IgD-negative memory B cell (primary cell): ENCODE measurements around the gene CRYZL1. TPM values are rescaled to one million over a fixed set of nuclear protein-coding genes. Genes with fewer than 3 reads are reported as not detected.

ENCODE experiments used
- H3K27ac Mint-ChIP-seq, 3 donors: one replicate each; pipeline ENCODE4 v1.8.0; 2020 to 2022; ENCODE audit warnings: mild to moderate bottlenecking in 3 of 3, mixed read lengths in 3 of 3, moderate library complexity in 1 of 3
- H3K27me3 Mint-ChIP-seq: one replicate; pipeline ENCODE4 v1.8.0; 2021; ENCODE audit warnings: mixed read lengths
- H3K36me3 Mint-ChIP-seq: one replicate; pipeline ENCODE4 v1.8.0; 2020; ENCODE audit warnings: mild to moderate bottlenecking, mixed read lengths
- H3K4me1 Mint-ChIP-seq, 3 donors: one replicate each; pipeline ENCODE4 v1.8.0; 2020 to 2022; ENCODE audit warnings: mixed read lengths in 3 of 3, mild to moderate bottlenecking in 1 of 3
- H3K4me3 Mint-ChIP-seq, 4 donors: one replicate each; pipeline ENCODE4 v1.8.0; 2020 to 2022; ENCODE audit warnings: mild to moderate bottlenecking in 4 of 4, mixed read lengths in 4 of 4, moderate library complexity in 3 of 4
- H3K9me3 Mint-ChIP-seq, 3 donors: one replicate each; pipeline ENCODE4 v1.8.0; 2020 to 2021; ENCODE audit warnings: mixed read lengths in 3 of 3, mild to moderate bottlenecking in 1 of 3
- polyA plus RNA-seq: library from polyadenylated mRNA; unstranded; fragments of 300-500 nt; fragmentation: Illumina TruSeq; gene quantifications from one replicate; pipeline ENCODE4 v1.2.3, GENCODE V29; 2021

CRYZL1 gene
- polyA plus RNA-seq, 1 donor from 2014 or later = 30.2 TPM

DNA sequence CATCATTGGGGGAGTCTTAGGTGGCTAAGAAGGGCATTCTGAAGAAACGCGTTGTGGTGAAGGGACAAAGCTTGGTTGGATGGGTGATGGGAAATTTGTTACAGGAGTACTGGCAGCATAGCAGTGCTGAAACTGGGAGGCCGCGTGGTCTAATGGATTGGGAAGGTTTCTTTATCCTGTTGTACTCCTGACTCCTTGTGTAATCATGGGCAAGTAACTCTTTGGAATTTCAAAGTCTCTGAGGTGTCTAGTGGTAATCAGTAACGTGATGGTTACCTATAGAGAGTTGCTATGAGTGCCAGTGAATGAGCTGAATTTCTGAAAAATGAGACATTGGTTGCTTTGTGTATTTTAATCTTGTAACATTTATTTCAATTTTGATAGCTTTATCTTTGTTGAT is 71.5 kb downstream of the CRYZL1 start:
- no peak overlapping the region for H3K27ac Mint-ChIP-seq
- H3K4me1 Mint-ChIP-seq = no peaks in the 10 kb centered on the region
- H3K36me3 Mint-ChIP-seq = peaks cover 2% of the 10 kb centered on the region
- H3K9me3 Mint-ChIP-seq = no peaks in the 10 kb centered on the region
- no peak overlapping the region for H3K4me3 Mint-ChIP-seq
- no peaks in the 10 kb centered on the region for H3K27me3 Mint-ChIP-seq

DNA sequence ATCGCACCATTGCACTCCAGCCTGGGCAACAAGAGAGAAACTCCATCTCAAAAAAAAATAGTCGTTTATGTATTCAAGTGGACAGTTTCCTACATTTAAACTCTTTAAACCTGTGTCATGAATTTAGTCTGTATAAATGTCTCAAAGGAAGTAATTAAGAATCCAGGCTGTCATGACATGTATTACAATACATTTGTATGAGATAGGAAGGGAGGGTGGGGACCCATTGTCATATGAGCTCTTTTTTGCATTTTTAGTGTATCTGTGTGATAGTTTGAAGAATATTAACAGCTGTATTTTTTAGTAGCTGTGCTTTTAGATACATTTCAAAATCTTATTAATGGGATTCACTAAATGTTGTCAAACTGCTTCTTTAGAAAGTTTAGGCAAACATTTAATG is 73.1 kb downstream of the CRYZL1 start:
- Mint-ChIP-seq H3K27me3 (no peaks in the 10 kb centered on the region), H3K4me1 (peaks cover 0 to 4% (median 2%) of the 10 kb centered on the region in 3 donors), H3K27ac (no peak overlapping the region), H3K4me3 (no peak overlapping the region), H3K9me3 (no peaks in the 10 kb centered on the region), H3K36me3 (peaks cover 2% of the 10 kb centered on the region)

DNA sequence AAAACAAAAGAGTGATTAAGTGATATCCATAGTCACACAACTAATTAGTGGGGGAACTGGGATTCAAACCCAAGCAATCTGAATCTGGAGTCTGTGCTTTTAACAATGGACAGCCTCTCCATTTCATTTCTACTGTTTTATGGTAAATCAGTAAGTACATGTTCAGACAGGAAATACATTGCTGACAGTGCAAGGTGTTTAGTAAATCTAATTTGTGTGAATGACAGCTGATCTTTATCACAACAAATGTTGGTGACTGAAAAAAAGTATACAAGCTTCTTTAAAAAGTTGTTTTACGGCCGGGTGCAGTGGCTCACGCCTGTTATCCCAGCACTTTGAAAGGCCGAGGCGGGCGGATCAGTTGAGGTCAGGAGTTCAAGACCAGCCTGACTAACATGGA is 73.6 kb downstream of the CRYZL1 start:
- Mint-ChIP-seq H3K36me3 (peaks cover 2% of the 10 kb centered on the region), H3K27ac (no peak overlapping the region), H3K9me3 (no peaks in the 10 kb centered on the region), H3K4me3 (no peak overlapping the region), H3K27me3 (no peaks in the 10 kb centered on the region), H3K4me1 (peaks cover 0 to 5% (median 4%) of the 10 kb centered on the region in 3 donors)

DNA sequence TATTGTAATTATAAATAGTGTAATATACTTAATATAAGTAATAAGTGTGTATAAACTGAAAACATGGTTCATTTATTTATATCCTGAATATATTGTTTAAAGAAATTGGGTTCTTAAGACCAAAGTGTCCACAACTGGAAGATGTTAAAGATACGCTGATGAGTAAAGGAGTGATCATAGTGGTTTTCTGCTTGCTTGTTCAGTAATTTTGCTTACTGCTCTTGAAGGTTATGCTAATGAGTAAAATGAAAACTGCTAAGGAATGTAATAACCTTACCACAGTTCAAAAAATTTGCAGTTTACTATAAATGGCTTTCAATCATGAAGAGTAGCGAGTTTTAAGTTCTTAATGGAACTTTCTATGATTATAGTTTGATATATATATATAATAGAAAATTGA is 75.0 kb downstream of the CRYZL1 start:
- Mint-ChIP-seq H3K4me1 (peaks cover 0 to 6% (median 4%) of the 10 kb centered on the region in 3 donors), H3K36me3 (no peaks in the 10 kb centered on the region), H3K4me3 (no peak overlapping the region), H3K27ac (no peak overlapping the region), H3K27me3 (no peaks in the 10 kb centered on the region), H3K9me3 (no peaks in the 10 kb centered on the region)

DNA sequence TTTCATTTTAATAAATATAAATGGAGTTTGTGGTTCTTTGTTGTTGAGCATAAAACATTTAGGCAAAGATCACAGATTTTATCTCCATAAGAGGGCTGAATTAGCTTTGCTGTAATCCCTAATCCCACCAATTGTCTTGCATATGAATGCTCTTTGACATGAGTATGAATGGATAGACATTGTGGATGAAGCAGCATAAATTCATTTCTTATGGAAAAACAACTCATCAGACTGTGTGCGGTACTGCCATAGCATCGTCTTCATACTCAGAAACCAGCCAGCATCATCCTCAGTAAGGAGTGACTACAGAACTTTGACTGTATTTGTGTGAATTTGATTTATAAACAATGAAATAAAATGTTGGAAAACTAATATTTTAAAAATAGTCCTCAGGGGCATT is 79.2 kb downstream of the CRYZL1 start:
- Mint-ChIP-seq H3K4me1 (peaks cover 8 to 18% (median 9%) of the 10 kb centered on the region in 3 donors), H3K9me3 (no peaks in the 10 kb centered on the region), H3K4me3 (no peak overlapping the region), H3K36me3 (peaks cover 5% of the 10 kb centered on the region), H3K27ac (no peak overlapping the region), H3K27me3 (no peaks in the 10 kb centered on the region)

DNA sequence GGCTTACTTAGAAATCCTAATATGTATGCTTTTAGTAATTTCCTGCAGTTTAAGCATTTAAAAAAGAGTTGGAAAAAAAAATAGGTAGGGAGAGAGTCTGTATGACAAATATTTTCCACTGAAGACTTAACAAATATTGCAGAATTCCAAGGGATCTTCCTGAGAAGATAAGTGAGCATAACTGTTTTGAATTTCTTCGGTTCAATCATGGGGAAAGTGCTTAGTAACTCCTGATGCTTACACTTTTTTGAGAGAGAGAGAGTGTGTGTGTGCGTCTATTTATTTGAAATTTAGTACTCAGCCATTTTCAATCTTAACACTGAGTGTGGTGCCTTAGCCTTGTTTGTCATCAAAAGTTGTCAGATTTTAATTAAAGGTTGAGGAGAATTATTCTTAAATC is 80.2 kb downstream of the CRYZL1 start:
- H3K27me3 Mint-ChIP-seq = no peaks in the 10 kb centered on the region
- H3K9me3 Mint-ChIP-seq = no peaks in the 10 kb centered on the region
- no peak overlapping the region for H3K4me3 Mint-ChIP-seq
- peak overlapping the region in 2 of 3 donors; percentile 75 to 88 for H3K27ac Mint-ChIP-seq
- H3K4me1 Mint-ChIP-seq = peaks cover 12 to 18% (median 13%) of the 10 kb centered on the region in 3 donors
- H3K36me3 Mint-ChIP-seq = peaks cover 8% of the 10 kb centered on the region

DNA sequence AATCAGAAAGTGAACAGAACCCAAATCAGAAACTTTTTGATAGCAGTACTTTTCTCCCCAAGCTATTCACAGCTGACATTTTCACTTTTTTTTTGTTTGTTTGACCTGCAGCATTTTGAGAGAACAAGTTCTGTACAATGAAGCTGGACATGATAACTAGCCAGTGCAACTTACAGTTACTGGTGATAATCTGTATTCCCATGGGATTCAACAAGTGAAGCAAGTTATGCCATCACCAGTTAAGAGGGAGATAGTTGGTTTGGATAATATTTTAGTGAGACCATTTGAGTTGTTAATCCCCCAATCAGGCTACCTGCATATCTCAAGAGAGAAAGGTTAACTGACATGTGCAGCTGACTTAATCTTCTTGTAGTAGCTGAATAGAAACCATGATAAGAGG is 80.6 kb downstream of the CRYZL1 start:
- no peaks in the 10 kb centered on the region for H3K27me3 Mint-ChIP-seq
- peaks cover 12 to 22% (median 16%) of the 10 kb centered on the region in 3 donors for H3K4me1 Mint-ChIP-seq
- peak overlapping the region in 2 of 3 donors; percentile 75 to 88 for H3K27ac Mint-ChIP-seq
- H3K4me3 Mint-ChIP-seq = no peak overlapping the region
- peaks cover 0 to 2% (median 0%) of the 10 kb centered on the region in 3 donors for H3K9me3 Mint-ChIP-seq
- H3K36me3 Mint-ChIP-seq = peaks cover 8% of the 10 kb centered on the region

DNA sequence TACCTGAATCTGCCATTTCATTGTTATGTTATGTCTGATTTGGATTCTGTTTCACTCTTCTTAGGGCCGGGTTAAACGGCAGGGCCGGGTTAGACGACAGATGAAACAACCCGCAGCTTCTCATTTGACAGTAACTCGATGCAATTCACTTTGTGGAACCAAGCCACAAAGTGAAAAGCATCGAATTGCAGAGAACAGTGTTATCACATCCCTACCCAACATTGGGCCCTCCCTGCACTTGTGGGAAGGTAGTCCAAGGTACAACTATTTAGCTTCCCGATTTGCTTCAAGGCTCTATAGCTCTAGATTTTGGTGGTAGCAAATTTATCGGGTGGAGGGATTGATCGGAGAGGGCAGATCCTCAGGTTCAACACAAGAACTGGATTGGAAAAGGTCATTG is 81.7 kb downstream of the CRYZL1 start:
- Mint-ChIP-seq H3K36me3 (peaks cover 8% of the 10 kb centered on the region), H3K27ac (no peak overlapping the region), H3K4me3 (no peak overlapping the region), H3K27me3 (no peaks in the 10 kb centered on the region), H3K9me3 (peaks cover 0 to 2% (median 0%) of the 10 kb centered on the region in 3 donors), H3K4me1 (peaks cover 16 to 27% (median 21%) of the 10 kb centered on the region in 3 donors)

DNA sequence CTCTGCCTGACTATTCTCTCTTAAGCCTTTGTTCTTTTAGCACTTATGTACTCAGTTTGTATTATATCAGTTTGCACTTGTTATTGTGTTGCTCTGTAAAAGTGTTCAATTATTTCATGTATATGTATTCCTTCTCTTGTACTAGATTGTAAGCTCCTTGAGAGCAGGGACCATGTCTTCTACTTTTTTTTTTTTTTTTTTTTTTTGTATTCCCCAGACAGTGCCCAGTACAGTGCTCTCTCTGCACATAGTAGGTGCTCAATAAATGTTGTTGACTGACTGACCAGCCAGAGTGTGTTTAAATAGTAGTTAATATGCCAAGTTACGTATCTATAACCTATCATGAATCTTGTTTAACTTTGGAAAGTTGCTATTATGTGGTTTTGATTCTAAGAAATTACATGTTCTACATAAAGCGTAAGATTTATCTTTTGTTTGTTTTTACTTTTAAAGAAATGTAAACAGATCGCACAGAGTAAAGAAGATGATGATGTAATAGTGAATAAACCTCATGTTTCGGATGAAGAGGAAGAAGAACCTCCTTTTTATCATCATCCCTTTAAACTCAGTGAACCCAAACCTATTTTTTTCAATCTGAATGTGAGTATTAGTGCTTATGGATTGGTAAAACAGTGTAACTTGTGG is 82.6 kb downstream of the CRYZL1 start:
- Mint-ChIP-seq H3K27ac (no peak overlapping the region), H3K27me3 (no peaks in the 10 kb centered on the region), H3K4me1 (peaks cover 18 to 27% (median 25%) of the 10 kb centered on the region in 3 donors), H3K4me3 (peak overlapping the region in 1 of 4 donors; percentile 1), H3K9me3 (peaks cover 0 to 2% (median 0%) of the 10 kb centered on the region in 3 donors), H3K36me3 (peaks cover 10% of the 10 kb centered on the region)

DNA sequence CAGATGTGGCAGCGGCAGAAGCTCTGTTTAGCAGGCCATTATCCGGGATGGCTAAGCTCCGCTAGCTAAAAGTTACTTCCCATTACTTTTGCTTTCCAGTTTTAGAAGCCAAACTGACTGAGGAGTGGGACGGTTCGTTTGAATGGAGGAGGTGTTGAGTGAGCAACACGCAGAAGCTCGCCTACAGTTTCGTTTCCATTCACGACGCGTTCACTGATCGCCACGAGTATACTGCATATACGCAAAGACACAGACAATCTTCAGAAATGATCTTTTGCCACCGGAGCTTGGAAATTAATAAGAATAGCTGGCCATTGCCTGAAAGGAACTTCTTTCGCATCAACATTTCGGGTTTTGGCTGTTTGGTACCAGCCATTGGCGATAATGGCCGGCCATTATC is 84.1 kb downstream of the CRYZL1 start:
- H3K9me3 Mint-ChIP-seq = peaks cover 0 to 2% (median 0%) of the 10 kb centered on the region in 3 donors
- peaks cover 16% of the 10 kb centered on the region for H3K36me3 Mint-ChIP-seq
- no peak overlapping the region for H3K4me3 Mint-ChIP-seq
- no peaks in the 10 kb centered on the region for H3K27me3 Mint-ChIP-seq
- H3K27ac Mint-ChIP-seq = no peak overlapping the region
- H3K4me1 Mint-ChIP-seq = peaks cover 15 to 26% (median 22%) of the 10 kb centered on the region in 3 donors

DNA sequence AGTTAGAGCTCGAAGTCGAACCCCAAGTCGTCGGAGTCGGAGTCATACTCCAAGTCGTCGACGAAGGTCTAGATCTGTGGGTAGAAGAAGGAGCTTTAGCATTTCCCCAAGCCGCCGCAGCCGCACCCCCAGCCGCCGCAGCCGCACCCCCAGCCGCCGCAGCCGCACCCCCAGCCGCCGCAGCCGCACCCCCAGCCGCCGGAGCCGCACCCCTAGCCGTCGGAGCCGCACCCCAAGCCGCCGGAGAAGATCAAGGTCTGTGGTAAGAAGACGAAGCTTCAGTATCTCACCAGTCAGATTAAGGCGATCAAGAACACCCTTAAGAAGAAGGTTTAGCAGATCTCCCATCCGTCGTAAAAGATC is 86.6 kb downstream of the CRYZL1 start:
- Mint-ChIP-seq H3K9me3 (peaks cover 0 to 2% (median 0%) of the 10 kb centered on the region in 3 donors), H3K4me3 (peak overlapping the region in 1 of 4 donors; percentile 25), H3K4me1 (peaks cover 16 to 23% (median 16%) of the 10 kb centered on the region in 3 donors), H3K27ac (peak overlapping the region in 1 of 3 donors; percentile 16), H3K36me3 (peaks cover 21% of the 10 kb centered on the region), H3K27me3 (no peaks in the 10 kb centered on the region)

DNA sequence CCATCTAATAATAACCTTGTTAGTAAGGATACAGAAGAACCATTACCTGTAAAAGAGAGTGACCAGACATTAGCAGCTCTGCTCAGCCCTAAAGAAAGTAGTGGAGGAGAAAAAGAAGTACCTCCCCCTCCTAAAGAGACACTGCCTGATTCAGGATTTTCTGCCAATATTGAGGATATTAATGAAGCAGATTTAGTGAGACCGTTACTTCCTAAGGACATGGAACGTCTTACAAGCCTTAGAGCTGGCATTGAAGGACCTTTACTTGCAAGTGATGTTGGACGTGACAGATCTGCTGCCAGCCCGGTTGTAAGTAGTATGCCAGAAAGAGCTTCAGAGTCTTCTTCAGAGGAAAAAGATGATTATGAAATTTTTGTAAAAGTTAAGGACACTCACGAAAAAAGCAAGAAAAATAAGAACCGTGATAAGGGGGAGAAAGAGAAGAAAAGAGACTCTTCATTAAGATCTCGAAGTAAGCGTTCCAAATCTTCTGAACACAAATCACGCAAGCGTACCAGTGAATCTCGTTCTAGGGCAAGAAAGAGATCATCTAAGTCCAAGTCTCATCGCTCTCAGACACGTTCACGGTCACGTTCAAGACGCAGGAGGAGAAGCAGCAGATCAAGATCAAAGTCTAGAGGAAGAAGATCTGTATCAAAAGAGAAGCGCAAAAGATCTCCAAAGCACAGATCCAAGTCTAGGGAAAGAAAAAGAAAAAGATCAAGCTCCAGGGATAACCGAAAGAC is 87.1 kb downstream of the CRYZL1 start:
- peak overlapping the region in 2 of 3 donors; percentile 27 to 84 for H3K27ac Mint-ChIP-seq
- peaks cover 21% of the 10 kb centered on the region for H3K36me3 Mint-ChIP-seq
- H3K4me3 Mint-ChIP-seq = peak overlapping the region in 2 of 4 donors; percentile 25 to 55
- no peaks in the 10 kb centered on the region for H3K27me3 Mint-ChIP-seq
- peaks cover 0 to 2% (median 0%) of the 10 kb centered on the region in 3 donors for H3K9me3 Mint-ChIP-seq
- H3K4me1 Mint-ChIP-seq = peaks cover 16 to 23% (median 16%) of the 10 kb centered on the region in 3 donors

DNA sequence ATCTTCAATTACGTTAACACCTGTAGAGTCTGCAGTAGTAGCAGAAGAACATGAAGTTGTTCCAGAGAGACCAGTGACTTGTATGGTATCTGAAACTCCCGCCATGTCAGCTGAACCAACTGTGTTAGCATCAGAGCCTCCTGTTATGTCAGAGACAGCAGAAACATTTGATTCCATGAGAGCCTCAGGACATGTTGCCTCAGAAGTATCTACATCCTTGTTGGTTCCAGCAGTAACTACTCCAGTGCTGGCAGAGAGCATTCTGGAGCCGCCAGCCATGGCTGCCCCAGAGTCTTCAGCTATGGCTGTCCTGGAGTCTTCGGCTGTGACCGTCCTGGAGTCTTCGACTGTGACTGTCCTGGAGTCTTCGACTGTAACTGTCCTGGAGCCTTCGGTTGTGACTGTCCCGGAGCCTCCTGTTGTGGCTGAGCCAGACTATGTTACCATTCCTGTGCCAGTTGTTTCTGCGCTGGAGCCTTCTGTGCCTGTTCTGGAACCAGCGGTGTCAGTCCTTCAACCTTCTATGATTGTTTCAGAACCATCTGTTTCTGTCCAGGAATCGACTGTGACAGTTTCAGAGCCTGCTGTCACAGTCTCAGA is 88.4 kb downstream of the CRYZL1 start:
- no peaks in the 10 kb centered on the region for H3K27me3 Mint-ChIP-seq
- no peak overlapping the region for H3K4me3 Mint-ChIP-seq
- H3K9me3 Mint-ChIP-seq = peaks cover 0 to 2% (median 0%) of the 10 kb centered on the region in 3 donors
- H3K27ac Mint-ChIP-seq = peak overlapping the region; percentile 34 to 64 (median 63)
- H3K36me3 Mint-ChIP-seq = peaks cover 18% of the 10 kb centered on the region
- peaks cover 10 to 24% (median 14%) of the 10 kb centered on the region in 3 donors for H3K4me1 Mint-ChIP-seq

DNA sequence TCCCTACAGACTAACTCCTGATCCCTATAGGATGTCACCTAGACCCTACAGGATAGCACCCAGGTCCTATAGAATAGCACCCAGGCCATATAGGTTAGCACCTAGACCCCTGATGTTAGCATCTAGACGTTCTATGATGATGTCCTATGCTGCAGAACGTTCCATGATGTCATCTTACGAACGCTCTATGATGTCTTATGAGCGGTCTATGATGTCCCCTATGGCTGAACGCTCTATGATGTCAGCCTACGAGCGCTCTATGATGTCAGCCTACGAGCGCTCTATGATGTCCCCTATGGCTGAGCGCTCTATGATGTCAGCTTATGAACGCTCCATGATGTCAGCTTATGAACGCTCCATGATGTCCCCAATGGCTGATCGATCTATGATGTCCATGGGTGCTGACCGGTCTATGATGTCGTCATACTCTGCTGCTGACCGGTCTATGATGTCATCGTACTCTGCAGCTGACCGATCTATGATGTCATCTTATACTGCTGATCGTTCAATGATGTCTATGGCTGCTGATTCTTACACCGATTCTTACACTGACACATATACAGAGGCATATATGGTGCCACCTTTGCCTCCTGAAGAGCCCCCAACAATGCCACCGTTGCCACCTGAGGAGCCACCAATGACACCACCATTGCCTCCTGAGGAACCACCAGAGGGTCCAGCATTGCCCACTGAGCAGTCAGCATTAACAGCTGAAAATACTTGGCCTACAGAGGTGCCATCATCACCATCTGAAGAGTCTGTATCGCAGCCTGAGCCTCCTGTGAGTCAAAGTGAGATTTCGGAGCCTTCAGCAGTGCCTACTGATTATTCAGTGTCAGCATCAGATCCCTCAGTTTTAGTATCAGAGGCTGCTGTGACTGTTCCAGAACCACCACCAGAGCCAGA is 89.2 kb downstream of the CRYZL1 start:
- peak overlapping the region; percentile 10 to 64 (median 34) for H3K27ac Mint-ChIP-seq
- H3K36me3 Mint-ChIP-seq = peaks cover 15% of the 10 kb centered on the region
- peak overlapping the region in 1 of 4 donors; percentile 10 for H3K4me3 Mint-ChIP-seq
- no peaks in the 10 kb centered on the region for H3K27me3 Mint-ChIP-seq
- peaks cover 10 to 22% (median 12%) of the 10 kb centered on the region in 3 donors for H3K4me1 Mint-ChIP-seq
- peaks cover 0 to 2% (median 0%) of the 10 kb centered on the region in 3 donors for H3K9me3 Mint-ChIP-seq
